A549 (cell line): Measurements from ENCODE around the gene SLC45A3. TPM values are rescaled to one million over a fixed set of nuclear protein-coding genes. Genes with fewer than 3 reads are reported as not detected.

Experiments
- ATAC-seq, 2 experiments: fragments of 200-7000 bp in 1 of 2; fragments of >200 bp in 1 of 2; cut with Nextera tagmentation in 1 of 2; cut with Tn5 transposase in 1 of 2; 3 replicates each; pipeline versions ENCODE4 v1.8.0 to v1.9.1; 2018 to 2020; ENCODE audit warnings: mild to moderate bottlenecking in 1 of 2, moderate library complexity in 1 of 2
- CTCF ChIA-PET: fragments of 300-600 bp; sonication (Branson Sonifier 250); formaldehyde crosslinking; extraction: SDS; loops from one replicate; lab custom pipeline; 2021; ENCODE audit warnings: antibody characterized with exemption, inconsistent platforms; lab: Yijun Ruan, JAX
- POLR2A ChIA-PET: fragments of 350-600 bp; formaldehyde crosslinking; extraction: SDS; loops from one replicate; lab custom pipeline; 2021; ENCODE audit warnings: antibody characterized with exemption, inconsistent platforms; lab: Yijun Ruan, JAX
- DNase-seq, 2 experiments: peaks; one replicate each; pipeline versions ENCODE4 v3.0.0 to v3.0.0-alpha.2; 2011 to 2016; ENCODE audit warnings: low read depth in 1 of 2, low spot score in 1 of 2
- FAIRE-seq: peaks from 2 replicates; lab custom pipeline; 2011; peaks lifted over from hg19 to GRCh38; lab: Jason Lieb, UNC
- H3K27ac ChIP-seq, 2 experiments: fragments of >200 bp; sonication (Bioruptor Twin); formaldehyde crosslinking; 3 replicates each; pipeline ENCODE4 v1.5.1; 2016 to 2017
- H3K4me1 ChIP-seq: fragments of >200 bp; sonication (Bioruptor Twin); formaldehyde crosslinking; 3 replicates; pipeline ENCODE4 v1.6.1; 2016
- H3K4me2 ChIP-seq: fragments of >200 bp; sonication (Bioruptor Twin); formaldehyde crosslinking; 3 replicates; pipeline ENCODE4 v1.6.1; 2016
- H3K4me3 ChIP-seq: fragments of >200 bp; sonication (Bioruptor Twin); formaldehyde crosslinking; 3 replicates; pipeline ENCODE4 v1.5.1; 2016
- H3K9me3 ChIP-seq: fragments of >200 bp; sonication (Bioruptor Twin); formaldehyde crosslinking; 3 replicates; pipeline ENCODE4 v1.6.1; 2016
- E2F6 ChIP-seq: IDR thresholded peaks from 2 replicates; pipeline ENCODE4 v1.6.1; 2012; ENCODE audit warnings: low read depth, borderline replicate concordance
- ESRRA ChIP-seq: fragments of 150-350 bp; IDR thresholded peaks from 2 replicates; pipeline ENCODE4 v1.6.1; 2014; ENCODE audit warnings: mild to moderate bottlenecking, low read length, borderline replicate concordance
- FOXS1 ChIP-seq: fragments of 250-450 bp; sonication (Bioruptor Pico); IDR thresholded peaks from 2 replicates; pipeline ENCODE4 v1.5.0; 2020; ENCODE audit warnings: mild to moderate bottlenecking, moderate library complexity
- HEYL ChIP-seq: fragments of 250-450 bp; sonication (Bioruptor Pico); IDR thresholded peaks from 2 replicates; pipeline ENCODE4 v1.8.0; 2021; ENCODE audit warnings: mild to moderate bottlenecking, moderate library complexity
- HMGXB4 ChIP-seq: fragments of 250-450 bp; sonication (Bioruptor Pico); IDR thresholded peaks from 2 replicates; pipeline ENCODE4 v1.5.0; 2021; ENCODE audit warnings: mild to moderate bottlenecking, moderate library complexity, borderline replicate concordance
- HOXA7 ChIP-seq: fragments of 250-450 bp; sonication (Bioruptor Pico); IDR thresholded peaks from 2 replicates; pipeline ENCODE4 v1.5.0; 2020; ENCODE audit warnings: mild to moderate bottlenecking, moderate library complexity
- HOXB5 ChIP-seq: fragments of 250-450 bp; sonication (Bioruptor Pico); IDR thresholded peaks from 2 replicates; pipeline ENCODE4 v1.5.0; 2020; ENCODE audit warnings: mild to moderate bottlenecking, moderate library complexity
- JUN ChIP-seq, 2 experiments: fragments of >200 bp; sonication (Bioruptor Twin); formaldehyde crosslinking; IDR thresholded peaks; 2 replicates in 1 of 2; 3 replicates in 1 of 2; pipeline ENCODE4 v1.6.1; 2016 to 2017
- KDM1A ChIP-seq: fragments of 200-600 bp; sonication (generic); IDR thresholded peaks from 2 replicates; pipeline ENCODE4 v1.6.1; 2016; ENCODE audit warnings: low read depth, mild to moderate bottlenecking
- NFE2L2 ChIP-seq: fragments of 150-350 bp; conservative IDR thresholded peaks from 2 replicates; pipeline ENCODE4 v1.6.1; 2014; ENCODE audit warnings: low read length
- NPAS2 ChIP-seq: fragments of 250-450 bp; sonication (Bioruptor Pico); IDR thresholded peaks from 2 replicates; pipeline ENCODE4 v1.8.0; 2022; ENCODE audit warnings: mild to moderate bottlenecking, moderate library complexity, borderline replicate concordance
- NR3C1 ChIP-seq: fragments of >200 bp; sonication (Bioruptor Twin); formaldehyde crosslinking; IDR thresholded peaks from 3 replicates; pipeline ENCODE4 v1.6.1; 2017
- PHF8 ChIP-seq: fragments of 200-600 bp; sonication (generic); IDR thresholded peaks from 2 replicates; pipeline ENCODE4 v1.6.1; 2016; ENCODE audit warnings: low read depth, mild to moderate bottlenecking, antibody characterized with exemption, moderate library complexity, borderline replicate concordance
- RCOR1 ChIP-seq: fragments of 150-350 bp; IDR thresholded peaks from 2 replicates; pipeline ENCODE4 v1.6.1; 2014; ENCODE audit warnings: antibody characterized with exemption, low read length, low read depth
- REST ChIP-seq: fragments of 200-600 bp; sonication (generic); IDR thresholded peaks from 2 replicates; pipeline ENCODE4 v1.6.1; 2016; ENCODE audit warnings: antibody characterized with exemption, mild to moderate bottlenecking, moderate library complexity
- TFCP2L1 ChIP-seq: fragments of 250-450 bp; sonication (Bioruptor Pico); IDR thresholded peaks from 2 replicates; pipeline ENCODE4 v1.5.0; 2021; ENCODE audit warnings: mild to moderate bottlenecking
- ZC3H11A ChIP-seq: fragments of 450-650 bp; IDR thresholded peaks from 2 replicates; pipeline ENCODE4 v1.6.1; 2014; ENCODE audit warnings: antibody characterized with exemption, mild to moderate bottlenecking
- ZNF302 ChIP-seq: fragments of 250-450 bp; sonication (Bioruptor Pico); IDR thresholded peaks from 2 replicates; pipeline ENCODE4 v1.9.0; 2021; ENCODE audit warnings: inconsistent platforms, mild to moderate bottlenecking, moderate library complexity
- WGBS: methylation state at CpG from one replicate; pipeline ENCODE4 v1.1.6; 2017; ENCODE audit errors: missing lambda C conversion rate; 5-methylcytosine and 5-hydroxymethylcytosine counted together
- polyA plus RNA-seq, 4 experiments: library from polyadenylated mRNA; depleted of rRNA in 3 of 4; stranded (reverse); fragments of >200 nt; fragmentation: RNase III in 1 of 4; extraction: RNeasy Plus Mini Kit Qiagen cat#74134 plus additional on column Dnase treatment in 1 of 4; gene quantifications; 2 replicates in 3 of 4; 3 replicates in 1 of 4; pipeline ENCODE4 v1.2.3, GENCODE V29; 2011 to 2017
- TF ChIP-seq, protein P1 (sequence below): IDR thresholded peaks from 2 replicates; pipeline ENCODE4 v1.6.1; 2012

The SLC45A3 gene
- polyA plus RNA-seq, 2 of the 4 experiments (the other 2 are of a cell fraction), result 2.8 to 3.4 TPM

GRCh38 chr1:205693421-205693991 is 13.2 kb upstream of the SLC45A3 start:
- TF ChIP-seq NR3C1, result no peak
- H3K4me1 ChIP-seq, result 0 out of 3 replicates have a peak, but pooled peaks cover 3% of the 10 kb centered on the region
- FAIRE-seq (no peak), ATAC-seq (no peak), DNase-seq (no peak)
- 76% methylated on average over 12 of the region's 12 CpGs for WGBS
- no peaks in the 10 kb centered on the region for H3K9me3 ChIP-seq
- ChIA-PET CTCF (interaction anchor here (1.1 to 10.9 kb wide), 4 partner anchors 16 to 102 kb away, joined by 3 to 85 read pairs (median 6); no protein-coding TSS in a partner anchor), POLR2A (interaction anchor here (0.6 kb wide), 1 partner anchor 46 kb away, joined by 4 read pairs; no protein-coding TSS in a partner anchor)
- H3K4me3 ChIP-seq, result no peak overlapping the region
- no peak overlapping the region for H3K4me2 ChIP-seq
- no peak overlapping the region for H3K27ac ChIP-seq

DNA sequence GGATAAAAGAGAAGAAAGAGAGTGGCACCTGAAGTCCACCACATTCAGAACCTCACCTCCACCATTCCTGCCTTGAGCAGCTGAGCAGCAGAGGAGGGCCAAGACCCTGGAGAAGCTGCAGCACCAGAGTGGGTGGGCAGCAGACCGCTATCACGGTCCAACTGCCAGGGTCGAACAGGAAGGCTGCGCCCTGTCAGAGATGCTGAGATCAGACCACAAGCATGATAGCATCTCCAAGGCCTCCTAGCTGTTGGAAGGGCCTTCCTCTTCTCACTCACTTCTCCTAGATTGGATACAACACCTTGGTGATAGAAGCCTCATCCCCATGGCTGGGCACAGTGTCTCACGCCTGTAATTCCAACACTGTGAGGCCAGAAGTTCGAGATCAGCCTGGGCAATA is 12.1 kb upstream of the SLC45A3 start:
- no peak overlapping the region for H3K27ac ChIP-seq
- POLR2A ChIA-PET, result no interaction called here
- no peak overlapping the region for H3K4me2 ChIP-seq
- H3K4me1 ChIP-seq, result 0 out of 3 replicates have a peak, but pooled peaks cover 3% of the 10 kb centered on the region
- no peak for FAIRE-seq
- H3K9me3 ChIP-seq, result no peaks in the 10 kb centered on the region
- H3K4me3 ChIP-seq, result no peak overlapping the region
- no peak for TF ChIP-seq HOXA7 (CRISPR knock-in tag)
- TF ChIP-seq NPAS2 (CRISPR knock-in tag), result no peak
- no peak for TF ChIP-seq HMGXB4
- no peak for TF ChIP-seq KDM1A
- no peak for TF ChIP-seq E2F6
- no peak for ATAC-seq
- WGBS, result 90% methylated on average over 6 of the region's 6 CpGs
- no peak for DNase-seq
- CTCF ChIA-PET, result interaction anchor here (1.1 to 10.9 kb wide), 5 partner anchors 11 to 101 kb away, joined by 3 to 85 read pairs (median 7); no protein-coding TSS in a partner anchor

GRCh38 chr1:205690122-205690756 is 9.9 kb upstream of the SLC45A3 start:
- no peak overlapping the region for H3K4me2 ChIP-seq
- 0 out of 3 replicates have a peak, but pooled peaks cover 3% of the 10 kb centered on the region for H3K4me1 ChIP-seq
- ChIA-PET CTCF (interaction anchor here (1.0 to 10.9 kb wide), 5 partner anchors 12 to 98 kb away, joined by 3 to 85 read pairs (median 4); no protein-coding TSS in a partner anchor), POLR2A (no interaction called here)
- H3K9me3 ChIP-seq, result no peaks in the 10 kb centered on the region
- ATAC-seq (no peak), DNase-seq (no peak), FAIRE-seq (no peak)
- TF ChIP-seq ZC3H11A, result no peak
- TF ChIP-seq FOXS1 (CRISPR knock-in tag), result no peak
- TF ChIP-seq TFCP2L1 (CRISPR knock-in tag), result no peak
- no peak for TF ChIP-seq NFE2L2
- TF ChIP-seq, protein P1, sequence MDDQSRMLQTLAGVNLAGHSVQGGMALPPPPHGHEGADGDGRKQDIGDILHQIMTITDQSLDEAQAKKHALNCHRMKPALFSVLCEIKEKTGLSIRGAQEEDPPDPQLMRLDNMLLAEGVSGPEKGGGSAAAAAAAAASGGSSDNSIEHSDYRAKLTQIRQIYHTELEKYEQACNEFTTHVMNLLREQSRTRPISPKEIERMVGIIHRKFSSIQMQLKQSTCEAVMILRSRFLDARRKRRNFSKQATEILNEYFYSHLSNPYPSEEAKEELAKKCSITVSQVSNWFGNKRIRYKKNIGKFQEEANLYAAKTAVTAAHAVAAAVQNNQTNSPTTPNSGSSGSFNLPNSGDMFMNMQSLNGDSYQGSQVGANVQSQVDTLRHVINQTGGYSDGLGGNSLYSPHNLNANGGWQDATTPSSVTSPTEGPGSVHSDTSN, result no peak
- TF ChIP-seq REST, result no peak
- TF ChIP-seq HOXB5 (CRISPR knock-in tag), result no peak
- TF ChIP-seq ESRRA, result no peak
- no peak for TF ChIP-seq JUN (IDR thresholded peaks at IDR 0.05)
- TF ChIP-seq PHF8, result no peak
- no peak for TF ChIP-seq HEYL (CRISPR knock-in tag)
- TF ChIP-seq ZNF302 (CRISPR knock-in tag), result no peak
- TF ChIP-seq HOXA7 (CRISPR knock-in tag), result no peak
- TF ChIP-seq RCOR1, result no peak
- 73% methylated on average over 8 of the region's 8 CpGs for WGBS
- no peak overlapping the region for H3K4me3 ChIP-seq
- H3K27ac ChIP-seq, result no peak overlapping the region
